Measurements from ENCODE around the gene MX2.
"Not testable (repeated sequence)": the region's sequence is repeated elsewhere in the genome, so short reads cannot be mapped to it uniquely, and the experiment has no call there.

MX2 gene

GRCh38 chr21:41361786-41362604 is at the start of gene MX2:
MX2 (plus strand) TSS chr21:41362027; CDS start chr21:41376907, 14,880 bp downstream.
- DNase-seq: peak; percentile 78

GRCh38 chr21:41313285-41314164 is 48.3 kb upstream of the MX2 start:
- DNase-seq: not testable (repeated sequence)

- no peak for DNase-seq
Measured at GRCh38 chr21:41315726-41316125, 46.1 kb upstream of the MX2 start.

GRCh38 chr21:41316200-41317062 is 45.4 kb upstream of the MX2 start, which contains the start of gene FAM3B:
FAM3B (plus strand) TSS chr21:41316801; CDS start chr21:41316880, 79 bp downstream.
- DNase-seq: no peak

GRCh38 chr21:41317063-41317392 is 44.8 kb upstream of the MX2 start:
- no peak for DNase-seq

GRCh38 chr21:41317458-41317857 is 44.4 kb upstream of the MX2 start:
- no peak for DNase-seq

- no peak for DNase-seq
Measured at GRCh38 chr21:41318218-41318617, 43.6 kb upstream of the MX2 start.

GRCh38 chr21:41319273-41319672 is 42.6 kb upstream of the MX2 start:
- no peak for DNase-seq

GRCh38 chr21:41321211-41321907 is 40.5 kb upstream of the MX2 start:
- peak; percentile 19 for DNase-seq

GRCh38 chr21:41321908-41322495 is 39.8 kb upstream of the MX2 start:
- no peak for DNase-seq

- no peak for DNase-seq
Measured at GRCh38 chr21:41322496-41323382, 39.1 kb upstream of the MX2 start.

GRCh38 chr21:41325138-41325912 is 36.5 kb upstream of the MX2 start:
- DNase-seq: no peak

GRCh38 chr21:41326414-41327080 is 35.3 kb upstream of the MX2 start:
- DNase-seq: no peak

- DNase-seq: no peak
Measured at GRCh38 chr21:41327753-41328152, 34.1 kb upstream of the MX2 start.

GRCh38 chr21:41328660-41329607 is 32.9 kb upstream of the MX2 start:
- DNase-seq: no peak

- no peak for DNase-seq
Measured at GRCh38 chr21:41333752-41334151, 28.1 kb upstream of the MX2 start.

GRCh38 chr21:41337515-41337914 is 24.3 kb upstream of the MX2 start:
- no peak for DNase-seq

- DNase-seq: no peak
Measured at GRCh38 chr21:41338455-41338854, 23.4 kb upstream of the MX2 start.

Measured in stimulated activated CD4-positive, alpha-beta T cell treated with anti-CD3 and anti-CD28 coated beads, Interleukin-15, amount 100 ng/mL, for 24 hours (primary cell).